Liver (tissue), 9 donors: ENCODE data around the gene FAT2. TPM values are rescaled to one million over a fixed set of nuclear protein-coding genes. Genes with fewer than 3 reads are reported as not detected.

ENCODE experiments used
- DNase-seq: peaks from one replicate; pipeline ENCODE4 v3.0.0-alpha.2; 2017; ENCODE audit warnings: low spot score
- H3K27ac ChIP-seq, 2 donors: one replicate each; pipeline ENCODE4 v1.7.0; 2013; ENCODE audit warnings: inconsistent platforms in 2 of 2, low read length in 2 of 2, control low read depth in 1 of 2, low read depth in 1 of 2, mild to moderate bottlenecking in 1 of 2
- H3K27me3 ChIP-seq, 4 donors: one replicate each; pipeline versions ENCODE4 v1.6.1 to v1.7.0; 2013; ENCODE audit warnings: low read length in 3 of 4, inconsistent platforms in 1 of 4, mild to moderate bottlenecking in 1 of 4, moderate library complexity in 1 of 4; ENCODE audit not compliant: control insufficient read depth in 4 of 4, insufficient read depth in 4 of 4
- H3K36me3 ChIP-seq, 4 donors: one replicate each; pipeline versions ENCODE4 v1.6.1 to v1.7.0; 2013; ENCODE audit warnings: low read length in 3 of 4, mild to moderate bottlenecking in 3 of 4, low read depth in 1 of 4, moderate library complexity in 1 of 4; ENCODE audit not compliant: control insufficient read depth in 4 of 4, insufficient read depth in 3 of 4
- H3K4me1 ChIP-seq, 4 donors: one replicate each; pipeline versions ENCODE4 v1.6.1 to v1.7.0; 2013; ENCODE audit warnings: low read length in 3 of 4, mild to moderate bottlenecking in 3 of 4, moderate library complexity in 1 of 4; ENCODE audit not compliant: control insufficient read depth in 4 of 4, insufficient read depth in 4 of 4
- H3K4me3 ChIP-seq, 3 donors: one replicate each; pipeline versions ENCODE4 v1.6.1 to v1.7.0; 2013; ENCODE audit warnings: low read length in 3 of 3, control low read depth in 1 of 3, low read depth in 1 of 3, mild to moderate bottlenecking in 1 of 3
- H3K9ac ChIP-seq, 2 donors: one replicate each; pipeline ENCODE4 v1.7.0; 2013; ENCODE audit warnings: low read length in 2 of 2, mild to moderate bottlenecking in 2 of 2, moderate library complexity in 2 of 2, control low read depth in 1 of 2, low read depth in 1 of 2
- H3K9me3 ChIP-seq, 4 donors: one replicate each; pipeline versions ENCODE4 v1.6.1 to v1.7.0; 2013; ENCODE audit warnings: low read length in 3 of 4; ENCODE audit not compliant: control insufficient read depth in 4 of 4
- ATF3 ChIP-seq: IDR thresholded peaks from 2 replicates; pipeline ENCODE4 v1.6.1; 2016; ENCODE audit warnings: antibody characterized with exemption
- CTCF ChIP-seq: fragments of 150-350 bp; IDR thresholded peaks from 2 replicates; pipeline ENCODE4 v1.5.1; 2017; ENCODE audit warnings: improper control_type of control experiment, low read depth, low read length; ENCODE audit not compliant: missing input control
- EGR1 ChIP-seq, 2 donors: IDR thresholded peaks; 2 replicates each; pipeline ENCODE4 v1.6.1; 2016 to 2018; ENCODE audit warnings: antibody characterized with exemption in 2 of 2, low read depth in 2 of 2
- FOXA1 ChIP-seq: IDR thresholded peaks from 2 replicates; pipeline ENCODE4 v1.6.1; 2016; ENCODE audit warnings: antibody characterized with exemption
- FOXA2 ChIP-seq: IDR thresholded peaks from 2 replicates; pipeline ENCODE4 v1.6.1; 2016; ENCODE audit warnings: antibody characterized with exemption
- GABPA ChIP-seq, 2 donors: IDR thresholded peaks in 1 of 2; conservative IDR thresholded peaks in 1 of 2; 2 replicates each; pipeline ENCODE4 v1.6.1; 2016; ENCODE audit warnings: antibody characterized with exemption in 2 of 2, mild to moderate bottlenecking in 1 of 2, moderate library complexity in 1 of 2
- HNF4A ChIP-seq, 2 donors: conservative IDR thresholded peaks; 2 replicates each; pipeline ENCODE4 v1.6.1; 2016; ENCODE audit warnings: antibody characterized with exemption in 2 of 2, mild to moderate bottlenecking in 2 of 2
- HNF4G ChIP-seq: IDR thresholded peaks from 2 replicates; pipeline ENCODE4 v1.6.1; 2016; ENCODE audit warnings: antibody characterized with exemption
- JUND ChIP-seq, 2 donors: IDR thresholded peaks; 2 replicates each; pipeline ENCODE4 v1.6.1; 2016; ENCODE audit warnings: antibody characterized with exemption in 2 of 2
- MAX ChIP-seq: IDR thresholded peaks from 2 replicates; pipeline ENCODE4 v1.6.1; 2016; ENCODE audit warnings: antibody characterized with exemption
- NR2F2 ChIP-seq: IDR thresholded peaks from 2 replicates; pipeline ENCODE4 v1.6.1; 2016; ENCODE audit warnings: antibody characterized with exemption
- RAD21 ChIP-seq, 2 donors: IDR thresholded peaks; 2 replicates each; pipeline ENCODE4 v1.6.1; 2016; ENCODE audit warnings: antibody characterized with exemption in 2 of 2, mild to moderate bottlenecking in 2 of 2
- REST ChIP-seq: IDR thresholded peaks from 2 replicates; pipeline ENCODE4 v1.6.1; 2016; ENCODE audit warnings: antibody characterized with exemption, mild to moderate bottlenecking
- RXRA ChIP-seq, 2 donors: IDR thresholded peaks; 2 replicates each; pipeline ENCODE4 v1.6.1; 2017 to 2018; ENCODE audit warnings: antibody characterized with exemption in 2 of 2, mild to moderate bottlenecking in 1 of 2
- SP1 ChIP-seq: IDR thresholded peaks from 2 replicates; pipeline ENCODE4 v1.6.1; 2018; ENCODE audit warnings: antibody characterized with exemption, mild to moderate bottlenecking
- TAF1 ChIP-seq: conservative IDR thresholded peaks from 2 replicates; pipeline ENCODE4 v1.6.1; 2016; ENCODE audit warnings: antibody characterized with exemption, mild to moderate bottlenecking
- YY1 ChIP-seq: IDR thresholded peaks from 2 replicates; pipeline ENCODE4 v1.6.1; 2016; ENCODE audit warnings: antibody characterized with exemption, mild to moderate bottlenecking
- WGBS: extraction: QIAGEN DNeasy Blood & Tissue Kit; methylation state at CpG from one replicate; pipeline ENCODE4 v1.1.7; 2013; 5-methylcytosine and 5-hydroxymethylcytosine counted together
- polyA plus RNA-seq, 2 donors: library from polyadenylated mRNA; stranded (reverse) in 1 of 2; unstranded in 1 of 2; fragments of 200-250 nt in 1 of 2; fragments of >200 nt in 1 of 2; fragmentation: Nextera tagmentation in 1 of 2; extraction: Ambion mirVana in 1 of 2; gene quantifications; one replicate each; pipeline versions ENCODE4 v1.2.1 to v1.2.3, GENCODE V29; 2013 to 2015
- total RNA-seq, 2 donors: library from RNA; depleted of rRNA; stranded (reverse); fragments of >200 nt; gene quantifications; one replicate each; pipeline ENCODE4 v1.2.3, GENCODE V29; 2014
- TF ChIP-seq, protein P1 (sequence below): IDR thresholded peaks from 2 replicates; pipeline ENCODE4 v1.6.1; 2016; ENCODE audit warnings: antibody characterized with exemption
- donor health status: healthy.
- donor health status: healthy.
- donor health status: healthy.
- donor health status: healthy.
- donor health status: healthy.

Gene FAT2
- total and polyA plus RNA-seq, 4 donors = under 0.01 to 0.07 TPM; not detected in 2

GRCh38 chr5:151631941-151632340 is 40.8 kb upstream of the FAT2 start:
- no peaks in the 10 kb centered on the region for H3K4me1 ChIP-seq
- TF ChIP-seq REST (no peak), NR2F2 (no peak), JUND (IDR thresholded peaks at IDR 0.05) (no peak), EGR1 (IDR thresholded peaks at IDR 0.05; ENCODE audit: low read depth in 2 of 2) (no peak), RXRA (IDR thresholded peaks at IDR 0.05) (no peak), ATF3 (no peak), RAD21 (IDR thresholded peaks at IDR 0.05) (no peak), FOXA2 (no peak), HNF4G (no peak), MAX (no peak), TAF1 (no peak), SP1 (no peak), GABPA (IDR thresholded peaks at IDR 0.05 in 1 of 2, conservative IDR thresholded peaks at IDR 0.05 in 1 of 2) (no peak), CTCF (no peak), HNF4A (conservative IDR thresholded peaks at IDR 0.05) (no peak), FOXA1 (no peak), YY1 (no peak)
- TF ChIP-seq, protein P1, sequence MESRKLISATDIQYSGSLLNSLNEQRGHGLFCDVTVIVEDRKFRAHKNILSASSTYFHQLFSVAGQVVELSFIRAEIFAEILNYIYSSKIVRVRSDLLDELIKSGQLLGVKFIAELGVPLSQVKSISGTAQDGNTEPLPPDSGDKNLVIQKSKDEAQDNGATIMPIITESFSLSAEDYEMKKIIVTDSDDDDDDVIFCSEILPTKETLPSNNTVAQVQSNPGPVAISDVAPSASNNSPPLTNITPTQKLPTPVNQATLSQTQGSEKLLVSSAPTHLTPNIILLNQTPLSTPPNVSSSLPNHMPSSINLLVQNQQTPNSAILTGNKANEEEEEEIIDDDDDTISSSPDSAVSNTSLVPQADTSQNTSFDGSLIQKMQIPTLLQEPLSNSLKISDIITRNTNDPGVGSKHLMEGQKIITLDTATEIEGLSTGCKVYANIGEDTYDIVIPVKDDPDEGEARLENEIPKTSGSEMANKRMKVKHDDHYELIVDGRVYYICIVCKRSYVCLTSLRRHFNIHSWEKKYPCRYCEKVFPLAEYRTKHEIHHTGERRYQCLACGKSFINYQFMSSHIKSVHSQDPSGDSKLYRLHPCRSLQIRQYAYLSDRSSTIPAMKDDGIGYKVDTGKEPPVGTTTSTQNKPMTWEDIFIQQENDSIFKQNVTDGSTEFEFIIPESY = no peak
- 95% methylated on average over 5 of the region's 5 CpGs for WGBS

GRCh38 chr5:151630088-151630487 is 39.0 kb upstream of the FAT2 start:
- Histone ChIP-seq H3K4me3 (no peak overlapping the region), H3K9me3 (no peaks in the 10 kb centered on the region), H3K36me3 (no peaks in the 10 kb centered on the region), H3K27ac (no peak overlapping the region), H3K27me3 (no peaks in the 10 kb centered on the region), H3K9ac (no peak overlapping the region), H3K4me1 (no peaks in the 10 kb centered on the region)
- no peak for DNase-seq
- TF ChIP-seq ATF3 (no peak), JUND (IDR thresholded peaks at IDR 0.05) (no peak), REST (no peak)
- TF ChIP-seq, protein P1 = no peak

More at GRCh38 chr5:151631941-151632340, 40.8 kb upstream of the FAT2 start:
- Histone ChIP-seq H3K4me3 (no peak overlapping the region), H3K27ac (no peak overlapping the region), H3K9me3 (no peaks in the 10 kb centered on the region), H3K36me3 (no peaks in the 10 kb centered on the region), H3K9ac (no peak overlapping the region), H3K27me3 (no peaks in the 10 kb centered on the region)
- no peak for DNase-seq
